Right atrium auricular region (tissue), 2 donors: ENCODE measurements around the gene DGUOK. TPM values are rescaled to one million over a fixed set of nuclear protein-coding genes. Genes with fewer than 3 reads are reported as not detected.

Experiments
- DNase-seq: peaks from one replicate; pipeline ENCODE4 v3.0.0-alpha.2; 2019; ENCODE audit warnings: low spot score
- H3K27ac ChIP-seq, 2 donors: fragments of 200-600 bp; sonication (generic); 1 replicate in 1 of 2; 2 replicates in 1 of 2; pipeline ENCODE4 v1.5.1; 2016 to 2019
- H3K27me3 ChIP-seq, 2 donors: fragments of 200-600 bp; sonication (generic); one replicate each; pipeline versions ENCODE4 v1.5.1 to v1.6.0; 2017 to 2019
- H3K36me3 ChIP-seq: fragments of 200-600 bp; sonication (generic); one replicate; pipeline ENCODE4 v1.5.1; 2016
- H3K4me1 ChIP-seq, 2 donors: fragments of 200-600 bp; sonication (generic); one replicate each; pipeline versions ENCODE4 v1.5.1 to v1.6.0; 2017 to 2019
- H3K4me3 ChIP-seq, 2 donors: fragments of 200-600 bp; sonication (generic); 1 replicate in 1 of 2; 2 replicates in 1 of 2; pipeline ENCODE4 v1.5.1; 2017 to 2019; ENCODE audit warnings: mild to moderate bottlenecking in 1 of 2, moderate library complexity in 1 of 2
- H3K9me3 ChIP-seq, 2 donors: fragments of 200-600 bp; sonication (generic); one replicate each; pipeline ENCODE4 v1.5.1; 2019
- total RNA-seq, 2 donors: library from RNA; depleted of rRNA; stranded (reverse); fragments of >200 nt; gene quantifications; one replicate each; pipeline ENCODE4 v1.1.0, GENCODE V29; 2016
- TF ChIP-seq, protein P1 (sequence below), 2 donors: fragments of 200-600 bp; sonication (generic); IDR thresholded peaks; one replicate each; pipeline ENCODE4 v1.5.1; 2019; ENCODE audit warnings: antibody characterized with exemption in 2 of 2

Gene DGUOK
- total RNA-seq, 2 donors from 2014 or later, result 33.7 to 36.2 TPM

DNA sequence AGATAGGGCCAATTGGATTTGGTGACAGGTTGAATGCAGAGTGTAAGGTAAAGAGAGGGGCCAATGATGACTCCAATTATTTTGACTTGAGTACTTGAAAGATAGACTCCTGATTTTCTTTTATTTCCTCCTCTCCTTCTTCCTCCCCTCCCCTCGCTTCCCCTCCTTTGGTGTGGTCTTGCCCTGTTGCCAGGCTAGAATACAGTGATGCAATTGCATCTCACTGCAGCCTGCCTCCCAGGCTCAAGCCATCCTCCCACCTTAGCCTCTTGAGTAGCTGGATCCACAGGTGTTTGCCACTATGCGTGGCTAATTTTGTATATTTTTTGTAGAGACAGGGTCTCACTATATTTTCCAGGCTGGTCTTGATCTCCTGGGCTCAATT is 2.3 kb downstream of the DGUOK start:
- H3K4me1 ChIP-seq, result peaks cover 0 to 50% of the 10 kb centered on the region in 2 donors
- TF ChIP-seq, protein P1, sequence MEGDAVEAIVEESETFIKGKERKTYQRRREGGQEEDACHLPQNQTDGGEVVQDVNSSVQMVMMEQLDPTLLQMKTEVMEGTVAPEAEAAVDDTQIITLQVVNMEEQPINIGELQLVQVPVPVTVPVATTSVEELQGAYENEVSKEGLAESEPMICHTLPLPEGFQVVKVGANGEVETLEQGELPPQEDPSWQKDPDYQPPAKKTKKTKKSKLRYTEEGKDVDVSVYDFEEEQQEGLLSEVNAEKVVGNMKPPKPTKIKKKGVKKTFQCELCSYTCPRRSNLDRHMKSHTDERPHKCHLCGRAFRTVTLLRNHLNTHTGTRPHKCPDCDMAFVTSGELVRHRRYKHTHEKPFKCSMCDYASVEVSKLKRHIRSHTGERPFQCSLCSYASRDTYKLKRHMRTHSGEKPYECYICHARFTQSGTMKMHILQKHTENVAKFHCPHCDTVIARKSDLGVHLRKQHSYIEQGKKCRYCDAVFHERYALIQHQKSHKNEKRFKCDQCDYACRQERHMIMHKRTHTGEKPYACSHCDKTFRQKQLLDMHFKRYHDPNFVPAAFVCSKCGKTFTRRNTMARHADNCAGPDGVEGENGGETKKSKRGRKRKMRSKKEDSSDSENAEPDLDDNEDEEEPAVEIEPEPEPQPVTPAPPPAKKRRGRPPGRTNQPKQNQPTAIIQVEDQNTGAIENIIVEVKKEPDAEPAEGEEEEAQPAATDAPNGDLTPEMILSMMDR (IDR thresholded peaks at IDR 0.05), result no peak
- no peaks in the 10 kb centered on the region for H3K27me3 ChIP-seq

DNA sequence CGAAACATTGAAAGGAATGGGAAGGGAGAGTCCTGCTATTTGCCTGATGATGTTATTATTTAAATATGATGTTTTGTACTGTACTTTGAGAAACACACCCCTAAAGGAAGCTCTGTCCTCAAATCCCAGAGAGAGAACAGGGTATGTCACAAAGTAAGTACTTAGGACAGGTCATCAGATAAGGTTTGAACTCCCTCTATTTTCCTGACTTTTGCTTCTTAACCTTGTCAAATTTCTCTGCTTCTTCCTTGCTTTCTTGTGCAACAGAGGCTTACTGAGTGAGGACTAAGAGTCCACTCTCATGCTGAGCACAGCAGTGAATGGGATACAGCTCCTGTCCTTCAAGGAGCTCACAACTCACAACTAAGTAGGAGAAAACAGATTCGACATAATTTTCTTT is 3.7 kb downstream of the DGUOK start:
- Histone ChIP-seq H3K9me3 (no peaks in the 10 kb centered on the region), H3K27ac (no peak overlapping the region), H3K4me1 (peaks cover 0 to 50% of the 10 kb centered on the region in 2 donors), H3K36me3 (peaks cover 9% of the 10 kb centered on the region), H3K4me3 (no peak overlapping the region), H3K27me3 (no peaks in the 10 kb centered on the region)
- TF ChIP-seq, protein P1 (IDR thresholded peaks at IDR 0.05), result no peak
- DNase-seq, result no peak

More for the DNA sequence above, 2.3 kb downstream of the DGUOK start:
- H3K9me3 ChIP-seq, result no peaks in the 10 kb centered on the region
- no peak overlapping the region for H3K27ac ChIP-seq
- H3K4me3 ChIP-seq, result no peak overlapping the region
- peaks cover 9% of the 10 kb centered on the region for H3K36me3 ChIP-seq
- no peak for DNase-seq

DNA sequence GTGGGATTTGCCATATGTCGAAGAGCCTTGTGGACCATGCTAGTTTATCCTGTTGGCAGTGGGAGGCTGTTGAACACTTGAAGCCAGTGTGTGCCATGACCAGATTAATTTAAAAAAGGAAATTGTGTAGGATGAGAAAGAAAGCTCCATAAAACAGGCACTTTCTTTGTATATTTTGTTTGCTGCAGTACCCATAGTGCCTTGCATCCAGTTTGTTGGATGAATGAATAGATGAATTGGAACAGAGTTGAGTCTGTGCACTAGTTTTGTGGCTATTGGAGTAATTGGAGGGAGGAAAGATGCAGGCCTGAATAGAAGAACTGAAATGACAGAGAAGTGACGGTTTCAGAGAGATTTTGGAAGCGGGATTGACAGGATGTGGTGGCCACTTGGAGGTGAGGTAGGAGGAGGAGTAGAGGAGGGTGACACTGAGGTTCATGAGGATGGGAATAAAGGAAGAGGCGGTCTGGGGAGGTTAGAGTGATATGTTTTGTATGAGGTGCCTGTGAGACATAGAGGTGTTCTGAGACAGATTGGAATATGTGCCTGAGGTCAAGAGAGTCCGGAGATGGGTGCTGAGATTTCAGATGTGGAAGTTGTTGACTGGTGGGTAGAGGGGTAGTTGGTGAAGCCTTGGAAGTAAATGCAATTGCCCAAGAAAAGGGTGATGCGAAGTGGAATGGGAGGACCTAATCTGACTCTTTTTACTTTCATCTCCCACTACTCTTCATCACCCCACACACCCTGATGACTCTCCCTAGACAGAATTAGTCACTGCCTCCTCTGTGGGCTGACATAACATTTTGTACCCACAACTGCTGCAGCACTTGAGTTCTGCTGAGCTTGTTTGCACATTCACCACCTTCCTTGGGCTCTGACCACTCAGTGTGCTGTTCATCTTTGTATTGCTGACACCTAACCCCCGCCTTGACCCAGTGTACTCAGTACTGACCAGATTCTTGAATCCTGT is 5.1 kb downstream of the DGUOK start:
- no peak overlapping the region for H3K4me3 ChIP-seq
- no peak overlapping the region for H3K27ac ChIP-seq
- TF ChIP-seq, protein P1 (IDR thresholded peaks at IDR 0.05), result no peak
- H3K27me3 ChIP-seq, result no peaks in the 10 kb centered on the region
- H3K9me3 ChIP-seq, result no peaks in the 10 kb centered on the region
- peaks cover 9% of the 10 kb centered on the region for H3K36me3 ChIP-seq
- DNase-seq, result no peak
- peaks cover 0 to 46% of the 10 kb centered on the region in 2 donors for H3K4me1 ChIP-seq

DNA sequence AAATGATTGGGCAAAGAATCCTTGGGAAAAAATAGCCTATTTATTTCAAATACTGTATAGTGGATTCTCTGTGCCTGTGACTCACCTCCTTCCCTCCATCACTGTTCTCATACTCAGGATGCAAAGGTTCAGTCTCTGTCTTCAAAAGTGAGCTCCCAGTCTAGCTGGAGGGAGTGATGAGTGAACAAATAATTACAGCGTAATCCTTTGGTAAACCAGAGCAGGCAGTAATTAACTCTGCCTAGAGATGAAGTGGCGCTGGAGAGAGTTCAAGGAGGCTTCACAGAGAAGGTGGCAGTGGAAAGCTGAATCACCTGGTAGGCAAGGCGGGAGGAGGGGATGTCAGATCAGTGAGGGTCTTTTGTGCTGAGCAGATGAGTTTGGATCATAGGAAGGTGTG is 6.5 kb downstream of the DGUOK start:
- TF ChIP-seq, protein P1 (IDR thresholded peaks at IDR 0.05), result no peak
- H3K4me3 ChIP-seq, result no peak overlapping the region
- H3K27ac ChIP-seq, result no peak overlapping the region
- H3K9me3 ChIP-seq, result no peaks in the 10 kb centered on the region
- peaks cover 0 to 36% of the 10 kb centered on the region in 2 donors for H3K4me1 ChIP-seq
- H3K27me3 ChIP-seq, result no peaks in the 10 kb centered on the region
- peaks cover 9% of the 10 kb centered on the region for H3K36me3 ChIP-seq
- no peak for DNase-seq

DNA sequence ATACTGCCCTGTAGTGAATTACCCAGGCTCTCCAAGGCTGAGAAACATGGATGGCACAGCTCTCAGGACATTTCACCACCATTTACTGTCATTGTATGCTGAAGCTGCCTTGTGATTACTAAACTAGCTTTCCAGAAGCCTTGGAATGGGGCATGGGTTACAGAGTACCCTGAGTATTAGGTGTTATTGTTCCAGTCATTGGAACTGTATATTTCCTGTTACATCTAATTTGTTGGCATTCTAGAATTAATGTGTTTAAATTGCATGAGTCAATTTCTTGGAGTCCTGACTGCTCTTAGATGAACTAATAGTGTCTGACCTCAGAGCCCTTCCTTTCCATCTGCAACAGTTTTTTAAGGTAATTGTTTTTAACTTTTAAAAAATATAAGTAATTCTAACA is 9.0 kb downstream of the DGUOK start:
- Histone ChIP-seq H3K4me1 (peaks cover 0 to 13% of the 10 kb centered on the region in 2 donors), H3K36me3 (peaks cover 9% of the 10 kb centered on the region), H3K27me3 (no peaks in the 10 kb centered on the region), H3K9me3 (no peaks in the 10 kb centered on the region), H3K27ac (no peak overlapping the region), H3K4me3 (no peak overlapping the region)
- TF ChIP-seq, protein P1 (IDR thresholded peaks at IDR 0.05), result no peak
- DNase-seq, result no peak
